Measurements from ENCODE around the gene UNC119. TPM values are rescaled to one million over a fixed set of nuclear protein-coding genes. Genes with fewer than 3 reads are reported as not detected.

Gene UNC119
- total RNA-seq, 4 donors from 2014 or later: 15.7 to 26.5 (median 20.8) TPM

DNA sequence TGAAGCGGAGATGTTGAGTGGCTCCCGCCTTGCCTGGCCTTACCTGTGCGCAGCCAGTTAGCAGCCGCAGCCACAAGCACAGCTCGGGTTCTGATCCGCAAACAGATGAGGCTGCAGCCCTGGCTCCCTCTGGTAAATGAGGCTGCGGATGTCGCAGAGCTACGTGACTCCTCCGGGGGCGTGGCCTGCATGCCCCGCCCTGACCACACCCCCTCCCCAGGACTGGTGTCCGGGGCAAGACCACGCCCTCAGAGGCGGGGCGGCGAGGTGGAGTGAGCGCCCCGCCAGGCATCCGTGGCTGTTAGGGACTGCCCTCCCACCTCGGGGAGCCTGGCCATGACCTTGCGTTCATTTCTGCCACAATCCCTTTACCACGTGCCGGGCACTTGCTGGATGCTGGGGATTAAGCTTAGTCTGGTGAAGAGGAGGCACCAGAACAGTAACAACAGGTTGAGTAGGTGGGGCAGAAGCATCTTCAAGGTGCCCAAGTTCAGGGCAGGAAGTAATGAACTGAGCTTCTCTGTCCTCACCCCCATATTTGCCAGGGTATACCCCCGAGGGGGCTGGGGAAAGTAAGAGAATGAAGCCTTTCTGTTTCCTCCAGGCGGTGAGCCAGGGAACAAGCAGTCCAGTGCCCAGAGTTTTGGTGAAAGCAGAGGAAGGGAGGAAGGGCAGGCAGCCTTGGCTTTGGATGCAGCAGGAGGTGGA, 24.5 kb upstream of the UNC119 start, which contains the start of gene ALDOC:
TSS of gene ALDOC (minus strand) at position 138 of the 708 bp plus-strand sequence. CDS start 1,363 bp downstream, outside the sequence.
- TF ChIP-seq CTCF (IDR thresholded peaks at IDR 0.05; ENCODE audit: low read depth): no peak

- no peak for TF ChIP-seq CTCF (IDR thresholded peaks at IDR 0.05; ENCODE audit: low read depth)
Observed at GRCh38 chr17:28575126-28575795, 22.8 kb upstream of the UNC119 start.

- no peak for TF ChIP-seq CTCF (IDR thresholded peaks at IDR 0.05; ENCODE audit: low read depth)
Observed at GRCh38 chr17:28574526-28574925, 22.1 kb upstream of the UNC119 start.

DNA sequence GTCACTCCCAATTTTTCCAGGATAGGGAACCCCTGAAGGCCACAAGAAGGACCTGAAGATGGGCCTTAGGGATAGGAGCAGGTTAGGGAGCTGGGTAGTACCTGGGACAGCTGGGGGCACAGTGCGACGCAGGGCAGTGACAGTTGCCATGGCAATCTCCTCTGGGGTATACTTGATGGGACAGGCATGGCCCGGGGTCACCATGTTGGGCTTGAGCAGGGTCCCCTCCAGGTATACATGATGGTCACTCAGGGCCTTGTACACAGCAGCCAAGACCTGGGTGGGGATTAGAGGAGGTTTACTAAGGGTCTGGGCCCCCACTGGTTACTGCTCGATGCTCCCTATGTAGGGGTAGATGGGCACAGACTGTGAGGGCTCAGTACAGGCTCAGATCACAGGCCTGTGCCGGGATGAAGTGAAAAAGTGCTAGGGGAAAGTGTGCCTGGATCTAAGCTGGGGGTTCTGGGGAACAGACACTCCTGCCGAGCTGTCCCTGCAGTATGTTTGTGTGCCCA, 21.6 kb upstream of the UNC119 start:
- no peak for TF ChIP-seq CTCF (IDR thresholded peaks at IDR 0.05; ENCODE audit: low read depth)

DNA sequence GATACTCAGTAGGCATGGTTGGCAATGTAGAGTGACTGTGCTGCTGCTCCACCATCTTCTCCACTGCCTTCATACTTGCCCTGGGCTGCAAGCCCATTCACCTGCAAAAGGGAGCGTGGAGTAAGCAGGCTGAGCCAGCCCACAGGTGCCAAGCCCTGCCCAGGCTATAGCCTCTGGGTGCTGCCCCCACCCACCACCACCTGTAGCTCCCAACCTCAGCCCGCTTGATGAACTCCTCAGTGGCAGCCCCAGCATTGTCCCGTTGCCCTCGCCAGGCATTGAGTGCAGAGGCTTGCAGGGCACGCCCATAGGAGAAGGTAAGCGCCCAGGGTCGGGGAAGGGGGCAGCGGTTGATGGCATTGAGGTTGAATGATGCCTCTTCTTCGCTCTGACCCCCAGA, 21.1 kb upstream of the UNC119 start:
- TF ChIP-seq CTCF (IDR thresholded peaks at IDR 0.05; ENCODE audit: low read depth): no peak

DNA sequence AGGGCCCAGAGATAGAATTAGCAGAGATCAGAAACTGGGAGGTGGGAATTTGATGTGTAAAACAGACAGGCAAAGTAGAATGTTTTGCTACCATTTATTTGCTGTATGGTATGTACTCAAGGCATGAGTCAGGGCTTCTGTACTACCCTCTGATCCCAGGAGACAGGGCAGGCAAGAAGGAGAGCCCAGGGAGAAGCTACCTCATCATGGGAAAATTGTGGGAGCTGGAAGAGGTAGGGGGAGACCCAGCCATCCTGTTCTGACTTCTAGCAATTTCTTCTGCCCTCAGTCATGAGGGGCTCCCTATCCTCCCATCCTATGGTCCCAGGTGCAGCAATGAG, 20.6 kb upstream of the UNC119 start:
- no peak for TF ChIP-seq CTCF (IDR thresholded peaks at IDR 0.05; ENCODE audit: low read depth)

GRCh38 chr17:28572259-28573039, 20.0 kb upstream of the UNC119 start:
- TF ChIP-seq CTCF (IDR thresholded peaks at IDR 0.05; ENCODE audit: low read depth): no peak

All from subcutaneous adipose tissue (tissue), 4 donors.